Ramos (cell line): Measurements from ENCODE around the gene SMIM36.
"Not testable (repeated sequence)": the region's sequence is repeated elsewhere in the genome, so short reads cannot be mapped to it uniquely, and the experiment has no call there.

Source experiments
- in situ Hi-C: fragments of 300-500 bp; cut with MboI; formaldehyde crosslinking; loops from one replicate; pipeline ENCODE4 v1.14.3; 2022; ENCODE audit warnings: low sequenced_read_pairs; ENCODE audit not compliant: unreplicated experiment

The SMIM36 gene

GRCh38 chr17:55462234-55462633 is 49.0 kb downstream of the SMIM36 start:
- in situ Hi-C loops = no loop called here

DNA sequence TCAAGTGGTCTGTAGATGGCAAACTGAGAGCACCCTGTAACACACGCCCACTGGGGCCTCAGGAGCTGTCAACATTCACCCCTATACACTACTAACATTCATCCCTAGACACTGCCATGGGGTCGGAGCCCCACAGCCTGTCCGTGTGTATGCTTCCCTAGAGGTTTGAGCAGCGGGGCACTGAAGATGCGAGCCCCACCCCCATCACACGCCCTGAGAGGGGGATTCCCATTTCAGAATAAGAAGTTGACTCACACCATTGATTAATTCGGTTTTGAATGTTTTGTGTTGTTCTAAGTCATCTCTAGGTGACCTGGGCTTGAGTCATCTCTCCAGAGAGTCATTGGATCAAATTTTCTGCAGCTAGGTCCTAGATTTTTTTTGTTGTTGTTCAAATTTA is 52.3 kb downstream of the SMIM36 start:
- in situ Hi-C loops = no loop called here

DNA sequence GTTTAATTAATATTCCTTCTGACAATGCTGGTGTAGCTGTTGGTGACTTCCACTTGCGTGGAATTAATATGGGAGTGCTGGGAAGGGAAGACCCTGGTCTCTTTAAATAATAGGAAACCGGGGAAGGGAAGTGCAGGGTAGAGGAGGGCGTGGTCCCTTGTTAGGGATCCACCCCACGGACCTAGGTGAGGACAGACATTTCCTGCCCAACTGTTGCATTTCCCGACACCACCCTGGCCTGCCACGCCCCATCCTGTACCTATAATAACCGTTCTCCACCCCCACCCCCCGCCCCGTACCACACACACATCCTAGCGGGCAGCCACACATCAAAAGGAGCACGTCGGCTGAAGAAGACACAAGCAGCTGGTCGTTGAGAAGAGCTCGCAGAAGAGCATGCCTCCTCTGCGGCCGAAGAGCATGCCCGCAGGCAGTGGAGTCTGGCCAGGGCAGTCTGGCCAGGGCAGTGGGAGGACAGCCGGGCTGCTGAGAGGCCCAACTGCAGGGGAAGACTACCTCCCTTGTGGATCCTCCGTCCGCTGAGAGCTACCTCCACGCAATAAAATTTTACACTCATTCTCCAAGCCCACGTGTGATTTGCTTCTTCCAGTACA is 52.9 kb downstream of the SMIM36 start:
- in situ Hi-C loops = no loop called here

- in situ Hi-C loops = no loop called here
Measured at GRCh38 chr17:55456307-55457240, 54.7 kb downstream of the SMIM36 start.

DNA sequence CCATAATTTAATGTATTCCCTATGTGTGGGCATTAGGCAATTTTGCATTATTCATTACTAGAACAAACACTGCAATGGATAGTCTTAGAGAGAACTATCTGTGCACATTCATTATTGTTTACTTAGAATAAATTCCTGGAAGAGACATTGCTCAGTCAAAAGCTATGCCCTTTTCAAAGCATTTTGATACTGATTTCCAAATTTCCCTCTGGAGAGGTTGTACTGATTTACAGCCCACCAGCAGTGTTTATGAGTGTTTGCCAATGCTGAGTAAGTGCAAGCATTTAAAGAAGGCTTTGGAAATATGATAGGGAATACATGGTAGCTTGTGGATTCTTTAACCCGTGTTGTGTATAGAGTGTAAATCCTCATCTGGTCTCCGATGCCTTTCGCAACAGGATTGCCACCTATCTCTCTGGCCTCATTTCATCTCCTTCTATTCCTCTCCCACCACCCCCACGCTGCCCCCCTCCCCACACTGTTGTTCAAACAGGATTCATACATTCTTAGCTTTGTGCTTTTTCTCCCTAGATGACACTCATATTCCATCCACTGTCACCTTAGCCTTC is 56.3 kb downstream of the SMIM36 start:
- in situ Hi-C loops = no loop called here

GRCh38 chr17:55453839-55454557 is 57.3 kb downstream of the SMIM36 start:
- in situ Hi-C loops = no loop called here

DNA sequence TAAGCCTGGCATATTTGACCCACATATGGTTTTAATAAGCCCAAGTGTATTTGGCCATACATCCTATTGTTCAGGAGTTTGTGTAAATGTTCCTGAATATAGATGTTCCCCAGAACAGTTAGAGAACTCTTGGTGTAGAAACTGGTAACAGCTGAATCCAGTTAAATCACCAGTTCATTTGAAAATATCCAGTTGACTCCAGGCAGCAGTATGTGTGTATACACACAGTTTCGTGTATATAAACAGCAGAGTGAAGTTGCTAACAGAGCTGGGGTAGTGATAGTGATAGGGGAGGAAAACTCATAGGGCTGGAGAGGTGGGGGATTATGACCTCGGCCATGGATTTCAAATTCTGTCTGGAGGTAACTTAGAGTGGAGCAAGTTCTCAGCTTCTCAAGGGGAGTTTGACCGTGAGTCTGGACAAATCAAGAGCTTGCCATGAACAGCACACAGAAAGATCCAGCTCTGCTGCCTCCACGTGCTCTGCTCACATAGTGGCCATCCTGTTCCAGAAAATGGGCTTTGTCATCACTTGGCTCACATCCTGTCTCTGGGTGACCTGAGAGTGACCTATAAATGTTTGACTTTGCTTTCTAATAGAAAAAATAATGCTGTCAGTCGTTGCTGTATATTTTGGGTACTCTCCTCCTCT is 59.0 kb downstream of the SMIM36 start:
- in situ Hi-C loops = no loop called here

- in situ Hi-C loops = no loop called here
Measured at GRCh38 chr17:55451758-55452138, 59.5 kb downstream of the SMIM36 start.

- in situ Hi-C loops = no loop called here
Measured at GRCh38 chr17:55451203-55451641, 60.0 kb downstream of the SMIM36 start.

DNA sequence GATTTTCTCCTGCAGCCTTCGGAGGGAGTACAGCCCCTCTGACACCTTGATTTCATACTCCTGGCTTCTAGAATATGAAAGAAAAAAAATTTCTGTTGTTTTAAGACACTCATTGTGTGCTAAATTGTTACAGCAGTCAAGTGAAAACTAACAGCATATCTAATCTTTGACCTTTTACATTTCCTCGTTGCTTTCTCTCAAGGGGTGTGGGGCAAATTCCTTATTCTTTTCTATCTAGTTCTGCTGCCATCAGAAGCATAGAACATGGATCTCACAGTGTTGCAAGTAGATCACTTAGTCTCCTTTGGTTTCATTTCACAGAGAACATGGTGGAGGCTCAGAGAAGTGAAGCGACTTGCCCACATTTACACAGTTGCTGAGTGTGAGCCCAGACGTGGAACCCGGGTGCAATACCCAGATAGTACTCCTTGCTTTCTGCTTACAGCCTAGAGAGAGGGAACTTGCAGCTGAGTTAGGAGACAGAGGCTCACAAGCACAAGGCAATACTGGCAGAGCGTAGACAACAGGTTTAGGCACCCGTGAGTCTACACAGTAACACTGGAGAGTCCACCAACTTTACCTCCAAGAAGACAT is 60.9 kb downstream of the SMIM36 start:
- in situ Hi-C loops = no loop called here

DNA sequence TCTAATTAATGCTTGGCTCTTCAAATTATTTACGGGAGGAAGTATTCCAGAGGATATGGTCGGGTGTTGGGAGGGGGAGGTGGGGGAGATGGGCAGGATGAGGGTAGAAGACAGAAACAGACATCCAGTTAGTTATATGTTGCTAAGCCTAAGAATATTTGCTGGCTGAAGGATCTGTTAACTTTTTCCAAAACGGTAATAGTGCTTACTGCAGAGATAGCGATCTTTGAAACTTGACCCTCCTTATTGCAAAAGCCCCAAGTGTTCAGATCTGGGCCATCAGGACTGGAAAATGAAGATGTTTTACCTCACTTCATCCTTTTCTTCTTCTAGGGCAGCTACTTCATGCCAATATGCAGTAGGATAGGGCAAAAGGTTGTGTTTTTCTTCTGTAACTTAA is 62.6 kb downstream of the SMIM36 start:
- in situ Hi-C loops = no loop called here

- in situ Hi-C loops = no loop called here
Measured at GRCh38 chr17:55446581-55447205, 64.6 kb downstream of the SMIM36 start.

DNA sequence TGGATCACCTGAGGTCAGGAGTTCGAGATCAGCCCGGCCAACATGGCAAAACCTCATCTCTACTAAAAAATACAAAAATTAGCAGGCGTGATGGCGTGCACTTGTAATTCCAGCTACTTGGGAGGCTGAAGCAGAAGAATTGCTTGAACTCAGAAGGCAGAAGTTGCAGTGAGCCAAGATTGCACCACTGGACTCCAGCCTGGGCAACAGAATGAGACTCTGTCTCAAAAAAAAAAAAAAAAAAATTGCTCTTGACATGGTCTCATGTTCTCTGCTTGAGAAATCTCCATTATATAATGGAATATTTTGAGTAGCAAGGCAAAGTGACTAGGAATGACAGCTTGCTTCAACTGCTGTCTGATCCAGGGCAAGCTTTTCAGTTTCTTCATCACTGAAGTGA is 65.2 kb downstream of the SMIM36 start:
- in situ Hi-C loops = not testable (repeated sequence)

DNA sequence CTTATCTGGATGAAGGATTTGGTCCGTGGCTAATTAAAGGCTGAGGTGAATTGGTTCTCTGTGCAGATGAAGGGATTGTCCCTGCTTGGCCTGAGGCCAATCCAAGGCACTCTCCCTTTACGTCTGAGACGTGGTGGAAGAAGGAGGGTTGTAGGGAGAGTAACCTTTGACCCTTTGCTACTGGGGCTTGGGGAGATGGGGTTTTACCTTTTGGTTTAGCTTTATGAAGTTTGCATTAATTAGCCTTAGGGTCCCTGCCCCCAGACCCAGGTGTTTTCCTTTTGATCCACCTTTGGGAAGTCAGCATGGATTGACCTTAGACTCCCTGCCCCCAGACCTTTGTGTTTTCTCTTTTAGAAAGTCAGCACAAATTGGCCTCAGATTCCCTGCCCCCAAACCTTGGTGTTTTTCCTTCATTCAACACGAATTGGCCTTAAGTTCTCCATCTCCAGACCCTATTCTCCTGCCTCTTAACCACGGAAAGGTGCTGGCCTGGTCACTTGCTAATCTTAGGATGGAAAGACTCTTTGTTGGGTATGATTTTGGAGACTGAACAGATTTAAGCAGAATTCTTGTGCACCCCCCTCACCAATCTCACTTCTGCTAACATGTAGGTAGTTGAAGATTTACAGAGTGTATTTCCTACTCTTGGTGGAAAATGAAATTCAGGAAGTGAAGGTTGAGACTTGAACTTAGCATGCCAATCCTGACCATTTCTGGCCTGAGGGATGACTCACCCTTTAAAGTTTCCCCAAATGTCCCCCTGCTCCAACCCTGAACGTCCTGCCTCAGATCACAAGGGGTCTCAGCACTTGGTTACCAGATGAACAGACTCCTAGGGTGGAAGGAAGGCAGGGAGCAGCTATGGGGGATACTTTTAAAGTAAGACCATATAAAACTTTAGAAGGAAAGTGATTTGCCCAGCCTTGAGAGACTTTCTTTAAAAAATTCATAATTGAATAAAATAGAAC is 66.5 kb downstream of the SMIM36 start:
- in situ Hi-C loops = no loop called here

- in situ Hi-C loops = no loop called here
Measured at GRCh38 chr17:55443904-55444303, 67.3 kb downstream of the SMIM36 start.

DNA sequence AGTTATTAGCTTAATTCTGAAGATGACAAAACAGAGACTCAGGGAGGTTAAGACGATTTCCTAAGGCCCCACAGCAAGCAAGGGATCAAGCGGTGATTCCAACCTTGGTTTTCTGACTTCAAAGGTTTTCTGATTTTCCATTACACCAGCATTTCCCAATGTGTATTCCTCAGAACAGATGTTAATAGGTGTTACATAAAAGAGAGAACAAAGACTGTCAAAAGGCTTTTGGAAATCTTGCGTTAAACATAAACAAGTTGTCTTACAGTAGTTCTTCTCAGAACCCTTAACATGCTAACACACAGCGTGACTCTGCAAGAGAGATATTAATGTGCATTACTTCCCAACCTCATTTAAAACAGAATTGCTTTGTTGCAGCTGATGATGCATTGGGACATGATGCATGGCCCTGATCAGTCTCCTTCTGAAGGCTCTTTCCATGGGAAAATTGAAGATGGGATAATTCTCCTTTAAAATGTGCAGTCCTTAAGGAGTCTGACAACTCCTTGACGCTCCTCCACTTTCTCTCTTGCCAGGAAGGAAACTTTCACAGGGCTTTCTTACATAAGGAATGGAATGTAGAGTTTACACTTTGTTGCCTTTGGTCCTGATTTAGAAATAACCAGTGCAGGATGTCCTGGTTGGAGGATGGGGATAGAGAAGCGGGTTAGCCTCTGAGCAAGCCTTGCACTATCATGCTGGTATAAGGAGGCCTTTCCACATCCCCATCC is 68.1 kb downstream of the SMIM36 start:
- in situ Hi-C loops = no loop called here

DNA sequence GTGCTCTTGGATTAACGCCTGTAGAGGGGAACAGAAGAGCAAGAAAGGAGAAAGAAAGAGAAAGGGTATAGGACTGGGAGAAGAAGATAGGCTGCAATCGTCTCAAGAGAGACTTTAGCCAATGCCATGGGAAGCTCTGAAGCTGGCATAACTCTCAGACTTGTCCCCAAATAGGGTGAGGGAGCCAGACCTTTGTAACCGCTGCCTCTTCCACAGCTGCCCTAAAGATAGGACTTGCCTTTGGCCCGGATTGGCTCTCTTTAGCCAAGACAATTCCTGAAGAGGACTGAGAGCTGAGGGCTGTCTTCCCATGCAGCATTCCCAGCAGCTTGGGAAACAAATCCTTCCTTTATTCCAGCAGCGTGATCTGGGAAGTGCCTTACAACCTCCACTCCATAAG is 68.8 kb downstream of the SMIM36 start:
- in situ Hi-C loops = no loop called here

- in situ Hi-C loops = no loop called here
Measured at GRCh38 chr17:55441544-55441943, 69.7 kb downstream of the SMIM36 start.
